Fibroblast of the conjunctiva (primary cell): Measurements from ENCODE around the gene DSG2.

Experiments
- DNase-seq: peaks from one replicate; pipeline ENCODE4 v3.0.0-alpha.2; 2010; ENCODE audit warnings: low read depth

DSG2 gene

DNA sequence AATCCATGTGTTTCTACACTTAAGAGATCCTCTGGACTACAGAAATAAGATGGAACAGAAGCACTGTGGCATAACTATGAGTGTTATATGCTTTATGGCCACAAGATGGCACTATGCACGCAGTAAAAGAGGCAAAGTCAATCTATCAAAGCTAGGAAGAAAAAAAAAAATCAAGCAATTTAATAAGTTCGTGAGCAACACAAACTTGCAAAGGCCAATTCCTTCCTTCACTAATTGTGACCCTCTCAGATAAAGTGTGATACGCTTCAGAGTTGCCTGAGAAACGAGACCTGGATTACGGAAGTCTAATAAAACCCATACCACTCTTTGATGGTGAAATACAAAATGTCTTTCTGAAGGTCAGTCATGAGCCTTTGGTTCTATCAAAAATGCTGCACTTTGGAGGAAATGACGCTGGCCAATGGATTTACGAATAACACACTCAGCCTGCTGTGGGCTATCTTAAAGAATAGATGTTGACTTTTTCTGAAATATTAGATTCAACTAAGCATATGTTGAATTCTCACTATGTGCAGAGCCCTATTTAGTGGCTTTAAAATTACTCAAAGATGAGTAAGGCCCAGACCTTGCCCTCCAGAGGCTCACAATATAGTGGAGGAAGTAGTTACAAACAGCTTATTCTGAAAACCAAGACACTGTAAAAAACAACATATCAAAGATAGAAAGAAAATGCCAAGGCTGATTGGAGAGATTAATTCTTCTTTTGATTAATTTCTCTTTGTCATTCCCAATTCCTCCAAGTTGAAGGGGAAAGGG is 58.2 kb downstream of the DSG2 start:
- DNase-seq: peak; percentile 63

GRCh38 chr18:31557446-31557845 is 59.5 kb downstream of the DSG2 start:
- DNase-seq: no peak

- DNase-seq: no peak
Measured at GRCh38 chr18:31558567-31558966, 60.6 kb downstream of the DSG2 start.

DNA sequence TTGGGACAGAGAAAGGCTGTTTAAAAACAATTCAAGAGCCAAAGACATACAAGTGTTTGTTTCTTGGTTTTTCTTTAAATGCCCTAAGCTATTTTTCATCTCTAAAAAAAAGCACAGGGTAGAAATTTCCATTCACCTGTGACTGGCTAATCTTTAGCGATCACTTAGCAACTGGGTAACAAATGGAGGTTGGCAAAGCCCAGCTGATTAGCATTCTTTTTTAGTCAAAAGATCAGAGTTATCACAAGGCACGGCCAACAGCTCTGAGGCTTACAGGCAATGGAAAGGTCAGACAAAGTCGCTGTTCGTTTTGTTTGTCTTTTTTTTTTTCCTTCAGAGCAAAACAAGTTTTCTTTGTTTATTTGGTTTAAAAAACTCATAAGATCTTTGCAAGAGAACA is 64.7 kb downstream of the DSG2 start:
- DNase-seq: no peak

GRCh38 chr18:31563778-31564177 is 65.8 kb downstream of the DSG2 start:
- DNase-seq: no peak

GRCh38 chr18:31565345-31565744 is 67.4 kb downstream of the DSG2 start:
- DNase-seq: no peak

- no peak for DNase-seq
Measured at GRCh38 chr18:31565782-31566512, 68.0 kb downstream of the DSG2 start.

- no peak for DNase-seq
Measured at GRCh38 chr18:31566576-31567306, 68.8 kb downstream of the DSG2 start.

DNA sequence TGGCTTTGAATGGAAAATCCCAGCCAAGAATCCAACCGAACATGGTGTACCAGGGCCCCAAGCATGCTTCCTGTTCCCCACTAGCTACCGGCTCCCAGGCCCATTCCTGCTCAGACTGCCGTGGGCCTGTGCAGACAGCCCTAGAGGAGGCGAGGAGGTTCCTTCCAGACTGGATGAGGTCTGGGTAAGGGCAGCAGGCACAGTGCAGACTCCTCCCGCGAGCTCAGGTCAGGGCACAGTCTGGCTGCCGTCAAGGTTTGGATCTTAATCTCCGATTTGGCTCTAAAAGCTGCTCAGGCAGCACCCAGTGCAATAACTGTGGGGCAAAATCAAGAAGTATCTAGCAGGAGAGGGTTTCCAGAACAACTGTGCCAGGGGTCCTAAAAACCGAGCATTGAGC is 74.4 kb downstream of the DSG2 start:
- DNase-seq: no peak

GRCh38 chr18:31573051-31573450 is 75.1 kb downstream of the DSG2 start:
- no peak for DNase-seq

DNA sequence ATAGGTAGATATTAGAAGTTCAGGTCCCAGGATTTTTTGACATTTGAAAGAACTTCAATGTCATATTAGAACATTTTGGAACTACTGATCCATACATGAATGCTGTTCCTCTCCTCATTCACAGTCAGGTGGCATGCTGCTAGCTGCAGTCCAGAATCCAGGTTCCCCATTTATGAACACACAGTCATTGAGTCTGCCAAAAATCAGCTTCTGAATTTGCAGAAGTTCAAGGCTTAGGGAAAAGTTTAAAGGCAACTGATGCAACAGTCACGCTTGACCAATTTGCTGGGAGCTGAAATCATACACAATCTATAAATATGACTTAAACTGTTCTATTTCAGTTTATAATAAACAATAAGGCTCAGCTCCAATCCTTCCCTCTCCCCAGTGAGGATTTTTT is 76.4 kb downstream of the DSG2 start:
- DNase-seq: no peak

- no peak for DNase-seq
Measured at GRCh38 chr18:31575515-31576257, 77.7 kb downstream of the DSG2 start.

- no peak for DNase-seq
Measured at GRCh38 chr18:31576670-31577069, 78.7 kb downstream of the DSG2 start.

DNA sequence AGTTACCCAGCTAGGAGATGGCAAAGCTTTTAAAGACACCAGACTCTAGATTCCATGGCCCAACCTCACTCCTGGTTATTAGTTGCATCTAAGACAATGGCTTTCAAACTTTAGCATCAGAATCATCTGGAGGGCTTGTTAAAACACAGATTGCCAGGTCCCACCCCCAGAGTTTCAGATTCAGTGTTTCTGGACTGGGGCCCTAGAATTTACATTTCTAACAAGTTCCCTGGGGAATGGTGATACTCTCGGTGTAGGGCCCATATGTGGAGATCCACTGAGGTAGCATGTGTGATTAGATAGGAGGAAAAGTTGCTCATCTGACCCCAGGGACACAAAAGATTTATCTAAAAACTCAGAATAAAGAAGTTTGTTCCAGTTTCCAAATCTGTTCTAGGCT is 79.2 kb downstream of the DSG2 start:
- DNase-seq: no peak

- no peak for DNase-seq
Measured at GRCh38 chr18:31578126-31578525, 80.1 kb downstream of the DSG2 start.

- no peak for DNase-seq
Measured at GRCh38 chr18:31579375-31579774, 81.4 kb downstream of the DSG2 start.

DNA sequence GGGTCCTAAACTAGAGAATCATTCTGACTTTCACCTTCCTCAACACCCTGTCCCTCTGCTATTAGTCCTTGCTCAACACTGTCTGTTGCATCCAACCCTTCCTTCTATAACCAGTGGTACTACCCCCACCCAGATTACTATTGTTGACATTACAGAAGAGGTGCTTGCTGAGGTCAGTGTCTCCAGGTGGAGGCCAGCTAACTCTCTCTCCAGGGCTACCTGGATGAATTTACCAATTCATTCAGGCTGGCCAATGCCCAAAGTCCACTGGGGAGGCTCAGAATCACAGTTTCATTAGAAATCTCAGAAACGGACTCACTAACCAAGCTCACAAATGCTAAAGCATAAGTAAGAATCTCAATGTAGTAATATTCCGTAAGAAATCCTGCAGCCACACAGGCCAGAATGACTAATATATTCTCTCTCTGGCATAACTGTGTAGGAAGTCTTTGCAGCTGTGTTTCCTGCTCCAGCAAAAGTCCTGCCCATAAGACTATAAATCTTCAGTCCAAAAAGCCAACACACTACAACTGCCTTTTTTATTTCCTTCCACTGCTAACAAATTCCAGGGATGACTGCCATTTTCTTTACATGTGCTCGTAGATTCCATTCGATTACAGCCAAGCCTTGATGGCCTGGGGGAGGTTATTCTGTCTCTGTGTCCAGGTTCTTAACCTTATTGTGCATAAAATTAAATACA is 83.7 kb downstream of the DSG2 start:
- no peak for DNase-seq

- no peak for DNase-seq
Measured at GRCh38 chr18:31583185-31583854, 85.3 kb downstream of the DSG2 start.

DNA sequence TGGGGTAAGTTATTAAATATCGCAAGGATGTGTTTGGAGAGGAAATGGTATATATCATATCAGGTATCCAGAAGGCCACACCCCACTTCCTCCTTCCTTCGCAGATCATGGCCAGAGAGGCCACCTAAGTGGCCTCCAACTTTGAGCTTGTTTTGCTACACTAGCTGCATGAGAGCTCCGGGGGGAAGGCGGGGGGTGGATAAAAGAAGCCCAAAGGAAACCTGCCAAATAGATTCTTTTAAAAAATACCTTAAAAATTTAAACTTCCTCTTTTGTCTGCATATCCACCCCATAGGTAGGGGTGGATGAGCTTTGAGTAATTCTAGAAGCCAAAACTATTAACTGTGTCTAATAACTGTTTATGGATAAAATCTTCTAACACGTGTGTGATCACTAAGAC is 88.0 kb downstream of the DSG2 start:
- no peak for DNase-seq

DNA sequence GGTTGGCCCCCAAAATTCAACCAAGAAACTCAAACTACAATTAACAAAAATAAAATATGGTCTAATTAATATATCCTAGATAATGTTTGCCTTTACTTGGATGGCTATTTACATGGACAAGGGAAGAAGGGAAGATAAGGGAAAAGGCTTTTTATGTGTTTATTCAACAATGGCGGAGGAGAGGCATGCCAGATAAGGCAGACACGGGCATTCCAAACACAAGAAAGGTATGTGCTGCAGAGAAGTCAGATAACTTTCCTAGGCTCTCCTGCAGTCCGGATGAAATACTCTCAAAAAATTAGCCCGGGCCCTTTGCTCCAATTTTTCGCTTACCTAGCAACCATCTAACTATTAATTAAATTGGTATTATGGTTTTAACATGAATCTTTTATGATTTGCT is 88.6 kb downstream of the DSG2 start:
- no peak for DNase-seq

DNA sequence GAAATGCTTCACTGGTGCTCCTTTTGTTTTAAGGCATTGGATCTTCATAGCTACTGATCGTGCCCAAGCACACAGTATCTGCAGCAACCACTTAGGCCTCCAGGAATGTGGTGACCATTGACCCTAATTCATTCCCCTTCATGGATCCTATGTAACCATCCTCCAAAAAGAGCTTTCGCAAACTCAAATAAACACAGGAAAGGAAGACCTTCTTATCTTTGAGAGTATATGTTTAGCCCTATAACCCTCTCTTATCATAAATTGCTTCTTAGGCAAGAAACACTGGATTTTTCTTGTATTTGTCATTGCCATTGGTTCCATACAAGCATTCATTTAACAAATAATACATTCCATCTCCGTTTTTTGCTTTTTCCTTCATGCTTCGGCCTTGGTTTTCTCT is 89.6 kb downstream of the DSG2 start:
- no peak for DNase-seq
